OCI-LY1 (cell line): ENCODE data around the gene VASP.

Experiments used
- H2AFZ ChIP-seq: fragments of 200-600 bp; sonication (generic), shearing (Covaris generic); 2 replicates; pipeline ENCODE4 v1.6.0; 2014; ENCODE audit warnings: antibody characterized with exemption, mild to moderate bottlenecking, low read length
- H3F3A ChIP-seq: fragments of 200-600 bp; sonication (generic), shearing (Covaris generic); 2 replicates; pipeline ENCODE4 v1.6.0; 2014; ENCODE audit warnings: mild to moderate bottlenecking, antibody characterized with exemption, low read length, moderate library complexity; ENCODE audit not compliant: insufficient read depth
- H3K27ac ChIP-seq: fragments of 200-600 bp; sonication (generic); 2 replicates; pipeline ENCODE4 v1.5.1; 2014; ENCODE audit warnings: low read length, mixed run types, mild to moderate bottlenecking, low read depth; ENCODE audit not compliant: poor library complexity, severe bottlenecking
- H3K27me3 ChIP-seq: fragments of 200-600 bp; sonication (generic); 2 replicates; pipeline ENCODE4 v1.6.0; 2014; ENCODE audit warnings: antibody characterized with exemption, mild to moderate bottlenecking, low read length, moderate library complexity; ENCODE audit not compliant: insufficient read depth
- H3K36me3 ChIP-seq: fragments of 200-600 bp; sonication (generic); 2 replicates; pipeline ENCODE4 v1.6.1; 2014; ENCODE audit warnings: mild to moderate bottlenecking, antibody characterized with exemption, low read length, moderate library complexity, mixed read lengths; ENCODE audit not compliant: insufficient read depth
- H3K4me1 ChIP-seq: fragments of 200-600 bp; sonication (generic); 2 replicates; pipeline ENCODE4 v1.5.1; 2014; ENCODE audit warnings: mild to moderate bottlenecking, low read length, moderate library complexity; ENCODE audit not compliant: insufficient read depth, severe bottlenecking
- H3K4me2 ChIP-seq: fragments of 200-600 bp; sonication (generic), shearing (Covaris generic); 2 replicates; pipeline ENCODE4 v1.6.1; 2014; ENCODE audit warnings: low read length
- H3K4me3 ChIP-seq: fragments of 200-600 bp; sonication (generic); 2 replicates; pipeline ENCODE4 v1.5.1; 2014; ENCODE audit warnings: low read length, low read depth, mild to moderate bottlenecking, mixed read lengths; ENCODE audit not compliant: poor library complexity, severe bottlenecking
- H3K79me2 ChIP-seq: fragments of 200-600 bp; shearing (Covaris generic); 2 replicates; pipeline ENCODE4 v1.6.1; 2016; ENCODE audit warnings: mixed run types, low read length, mixed read lengths; ENCODE audit not compliant: insufficient read depth
- H3K9ac ChIP-seq: fragments of 200-600 bp; sonication (generic), shearing (Covaris generic); 2 replicates; pipeline ENCODE4 v1.6.1; 2014; ENCODE audit warnings: mild to moderate bottlenecking, low read length, mixed read lengths
- H3K9me2 ChIP-seq: fragments of 200-600 bp; sonication (generic), shearing (Covaris generic); 2 replicates; pipeline ENCODE4 v1.6.1; 2014; ENCODE audit warnings: low read depth, mild to moderate bottlenecking, low read length, mixed read lengths
- H3K9me3 ChIP-seq: fragments of 200-600 bp; shearing (Covaris generic); 2 replicates; pipeline ENCODE4 v1.6.1; 2014; ENCODE audit warnings: low read length, mixed read lengths
- H4K20me1 ChIP-seq: fragments of 200-600 bp; sonication (generic), shearing (Covaris generic); 2 replicates; pipeline ENCODE4 v1.6.0; 2016; ENCODE audit warnings: mild to moderate bottlenecking, low read length; ENCODE audit not compliant: insufficient read depth
- EZH2 ChIP-seq: fragments of 200-600 bp; sonication (generic), shearing (Covaris generic); IDR thresholded peaks from 2 replicates; pipeline ENCODE4 v1.8.0; 2017; ENCODE audit warnings: borderline replicate concordance, mixed run types, mild to moderate bottlenecking, antibody characterized with exemption, low read length, moderate library complexity, mixed read lengths
- TF ChIP-seq, protein P1 (sequence below): fragments of 200-600 bp; sonication (generic), shearing (Covaris generic); IDR thresholded peaks from 2 replicates; pipeline ENCODE4 v1.5.1; 2017; ENCODE audit warnings: mild to moderate bottlenecking, antibody characterized with exemption, low read length, moderate library complexity, mixed read lengths

Gene VASP

GRCh38 chr19:45492137-45492626, 15.1 kb upstream of the VASP start:
- H3K9ac ChIP-seq: no peak overlapping the region
- no peaks in the 10 kb centered on the region for H3K9me2 ChIP-seq
- H3F3A ChIP-seq: no peaks in the 10 kb centered on the region; the same call in 1 of the 2 replicates
- H4K20me1 ChIP-seq: no peaks in the 10 kb centered on the region
- no peak overlapping the region for H3K27ac ChIP-seq
- H3K27me3 ChIP-seq: 0 out of 2 replicates have a peak, but pooled peaks cover 4% of the 10 kb centered on the region
- H2AFZ ChIP-seq: no peak overlapping the region
- H3K79me2 ChIP-seq: no peaks in the 10 kb centered on the region
- TF ChIP-seq, protein P1, sequence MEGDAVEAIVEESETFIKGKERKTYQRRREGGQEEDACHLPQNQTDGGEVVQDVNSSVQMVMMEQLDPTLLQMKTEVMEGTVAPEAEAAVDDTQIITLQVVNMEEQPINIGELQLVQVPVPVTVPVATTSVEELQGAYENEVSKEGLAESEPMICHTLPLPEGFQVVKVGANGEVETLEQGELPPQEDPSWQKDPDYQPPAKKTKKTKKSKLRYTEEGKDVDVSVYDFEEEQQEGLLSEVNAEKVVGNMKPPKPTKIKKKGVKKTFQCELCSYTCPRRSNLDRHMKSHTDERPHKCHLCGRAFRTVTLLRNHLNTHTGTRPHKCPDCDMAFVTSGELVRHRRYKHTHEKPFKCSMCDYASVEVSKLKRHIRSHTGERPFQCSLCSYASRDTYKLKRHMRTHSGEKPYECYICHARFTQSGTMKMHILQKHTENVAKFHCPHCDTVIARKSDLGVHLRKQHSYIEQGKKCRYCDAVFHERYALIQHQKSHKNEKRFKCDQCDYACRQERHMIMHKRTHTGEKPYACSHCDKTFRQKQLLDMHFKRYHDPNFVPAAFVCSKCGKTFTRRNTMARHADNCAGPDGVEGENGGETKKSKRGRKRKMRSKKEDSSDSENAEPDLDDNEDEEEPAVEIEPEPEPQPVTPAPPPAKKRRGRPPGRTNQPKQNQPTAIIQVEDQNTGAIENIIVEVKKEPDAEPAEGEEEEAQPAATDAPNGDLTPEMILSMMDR: no peak
- no peaks in the 10 kb centered on the region for H3K9me3 ChIP-seq
- no peaks in the 10 kb centered on the region for H3K36me3 ChIP-seq
- H3K4me2 ChIP-seq: peak overlapping the region; percentile 70
- peaks cover 22% of the 10 kb centered on the region for H3K4me1 ChIP-seq
- peak overlapping the region; percentile 60 for H3K4me3 ChIP-seq

DNA sequence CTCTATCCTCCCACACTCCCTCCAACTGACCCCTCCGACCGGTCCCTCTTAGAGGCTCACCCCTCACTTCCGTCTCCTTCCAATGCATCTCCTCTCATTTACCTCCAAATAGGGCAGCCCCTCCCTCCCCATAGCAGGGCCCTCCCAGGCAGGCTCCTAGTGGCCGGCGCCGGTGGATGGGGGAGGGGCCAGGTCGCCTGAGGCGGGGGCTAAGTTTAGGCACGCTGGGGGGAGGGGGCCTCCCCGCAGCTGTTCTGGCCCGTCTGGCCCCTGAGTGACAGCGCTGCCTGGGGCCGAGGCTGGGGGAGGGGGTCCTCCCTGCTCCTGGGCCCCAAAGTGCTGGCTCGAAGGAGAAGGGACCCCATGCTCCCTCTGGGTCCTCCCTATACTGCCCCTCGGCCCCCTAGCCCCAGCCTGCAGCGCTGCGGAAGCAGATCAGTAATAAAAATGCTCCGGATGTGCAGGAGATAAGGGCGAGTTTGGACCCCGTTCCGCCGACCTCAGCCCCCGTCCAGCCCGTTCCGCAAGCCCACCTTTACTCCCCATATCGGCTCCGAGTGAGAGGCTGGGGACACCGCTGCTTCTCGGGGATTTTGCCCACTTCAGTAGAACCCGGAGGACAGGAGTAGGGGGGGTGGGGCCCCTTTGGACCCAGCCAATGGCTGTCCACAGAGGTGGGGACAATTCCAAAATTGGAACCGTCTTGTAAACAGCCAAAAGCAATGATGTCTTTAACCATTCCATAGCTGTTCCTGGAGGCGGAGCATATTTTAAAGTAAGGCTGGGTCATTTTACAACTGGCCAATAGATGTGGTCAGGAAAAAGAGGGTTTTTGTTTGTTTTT, 14.4 kb upstream of the VASP start:
- H3K27me3 ChIP-seq: 0 out of 2 replicates have a peak, but pooled peaks cover 4% of the 10 kb centered on the region
- peak overlapping the region; percentile 60 for H3K9ac ChIP-seq
- peak overlapping the region; percentile 28 for H3K27ac ChIP-seq
- H4K20me1 ChIP-seq: no peaks in the 10 kb centered on the region
- 0 out of 2 replicates have a peak overlapping the region, but pooled peaks have one; percentile 35 for H2AFZ ChIP-seq
- peaks cover 1% of the 10 kb centered on the region; the same call in 1 of the 2 replicates for H3F3A ChIP-seq
- TF ChIP-seq, protein P1: no peak
- TF ChIP-seq EZH2: no peak
- peaks cover 27% of the 10 kb centered on the region for H3K4me1 ChIP-seq
- H3K9me3 ChIP-seq: no peaks in the 10 kb centered on the region
- peak overlapping the region; percentile 60 for H3K4me3 ChIP-seq
- H3K9me2 ChIP-seq: no peaks in the 10 kb centered on the region
- H3K79me2 ChIP-seq: no peaks in the 10 kb centered on the region
- H3K4me2 ChIP-seq: peak overlapping the region; percentile 70
- H3K36me3 ChIP-seq: no peaks in the 10 kb centered on the region

DNA sequence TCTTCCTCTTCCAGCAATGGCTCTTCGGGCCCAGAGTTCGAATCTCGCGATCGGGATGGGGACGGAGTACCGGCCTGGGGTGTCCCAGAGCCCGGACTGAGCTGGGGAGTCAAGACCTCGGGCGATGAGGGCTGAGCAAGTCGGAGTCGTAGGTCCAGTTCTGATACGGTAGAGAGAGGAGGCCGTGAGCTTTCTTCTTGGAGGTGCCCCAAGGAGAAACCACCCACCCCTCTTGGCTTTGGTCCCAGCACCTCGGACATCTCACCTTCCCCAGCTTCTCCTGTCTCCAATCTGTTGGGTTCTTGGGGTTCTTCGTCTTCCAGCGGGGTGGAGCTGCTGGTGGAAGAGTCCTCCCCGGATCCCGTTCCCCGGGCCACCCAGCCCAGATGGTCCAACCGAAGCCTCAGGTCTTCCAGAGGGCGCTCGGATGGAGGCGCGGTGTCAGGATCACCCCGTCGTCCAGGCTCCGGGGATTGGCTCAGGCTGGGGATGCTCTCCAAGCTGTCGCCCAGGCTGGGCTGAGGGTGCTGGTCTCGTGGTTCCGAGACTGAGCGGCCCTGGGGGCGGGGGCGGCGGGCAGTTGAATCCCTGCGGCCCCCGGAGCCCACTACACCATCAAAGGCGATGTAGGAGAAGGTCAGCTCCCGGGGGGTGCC, 12.9 kb upstream of the VASP start:
- no peak for TF ChIP-seq EZH2
- TF ChIP-seq, protein P1: no peak
- H4K20me1 ChIP-seq: no peaks in the 10 kb centered on the region
- no peak overlapping the region for H3K9ac ChIP-seq
- no peak overlapping the region for H3K4me2 ChIP-seq
- no peaks in the 10 kb centered on the region for H3K79me2 ChIP-seq
- H3K9me3 ChIP-seq: no peaks in the 10 kb centered on the region
- no peaks in the 10 kb centered on the region for H3K36me3 ChIP-seq
- H3K9me2 ChIP-seq: no peaks in the 10 kb centered on the region
- H3K27me3 ChIP-seq: 0 out of 2 replicates have a peak, but pooled peaks cover 4% of the 10 kb centered on the region
- H3K4me3 ChIP-seq: no peak overlapping the region
- H2AFZ ChIP-seq: no peak overlapping the region
- H3K4me1 ChIP-seq: peaks cover 39% of the 10 kb centered on the region
- H3K27ac ChIP-seq: no peak overlapping the region
- peaks cover 5% of the 10 kb centered on the region; the same call in 1 of the 2 replicates for H3F3A ChIP-seq
